A673 (cell line): ENCODE data around the gene SMIM10L2A. TPM values are rescaled to one million over a fixed set of nuclear protein-coding genes. Genes with fewer than 3 reads are reported as not detected.
A peak's percentile ranks its signal among the peaks of the same experiment; 100 is the strongest.

Source experiments
- BruUV-seq: library from RNA; stranded (reverse); fragments of 400-500 nt; replicated peaks from 2 replicates; lab custom pipeline; 2021; lab: Mats Ljungman, UMichigan
- CTCF ChIA-PET: fragments of 300-600 bp; sonication (Branson Sonifier 250); formaldehyde crosslinking; loops from one replicate; lab custom pipeline; 2022; ENCODE audit warnings: antibody characterized with exemption; lab: Charles Lee
- POLR2A ChIA-PET: fragments of 300-600 bp; sonication (Branson Sonifier 250); formaldehyde crosslinking; loops from one replicate; lab custom pipeline; 2022; ENCODE audit warnings: antibody characterized with exemption; ENCODE audit not compliant: low non-redundant PET; lab: Charles Lee
- DNase-seq: peaks from one replicate; pipeline ENCODE4 v3.0.0-alpha.2; 2015; ENCODE audit warnings: low spot score
- H3K27ac ChIP-seq: fragments of 200-600 bp; sonication (generic); 2 replicates; pipeline ENCODE4 v1.5.1; 2016; ENCODE audit warnings: mixed run types, low read depth, mild to moderate bottlenecking, mixed read lengths, antibody characterized with exemption, low read length; ENCODE audit not compliant: poor library complexity, severe bottlenecking
- H3K27me3 ChIP-seq: fragments of 200-600 bp; sonication (generic); replicated peaks from 2 replicates; pipeline ENCODE4 v1.6.1; 2017; ENCODE audit warnings: mixed run types, low read depth, mild to moderate bottlenecking, mixed read lengths, antibody characterized with exemption, low read length; ENCODE audit not compliant: insufficient read depth, poor library complexity
- H3K36me3 ChIP-seq: fragments of 200-600 bp; sonication (generic); 2 replicates; pipeline ENCODE4 v1.6.1; 2016; ENCODE audit warnings: mixed run types, mild to moderate bottlenecking, mixed read lengths, antibody characterized with exemption, low read length; ENCODE audit not compliant: insufficient read depth, poor library complexity, severe bottlenecking
- H3K4me1 ChIP-seq: fragments of 200-600 bp; sonication (generic); 2 replicates; pipeline ENCODE4 v1.6.1; 2017; ENCODE audit warnings: mixed run types, mild to moderate bottlenecking, mixed read lengths, antibody characterized with exemption, low read length; ENCODE audit not compliant: insufficient read depth, poor library complexity, severe bottlenecking
- H3K4me3 ChIP-seq: fragments of 200-600 bp; sonication (generic); 2 replicates; pipeline ENCODE4 v1.5.1; 2016; ENCODE audit warnings: low read depth, mixed run types, mild to moderate bottlenecking, mixed read lengths, low read length; ENCODE audit not compliant: poor library complexity, severe bottlenecking
- H3K9me3 ChIP-seq: fragments of 200-600 bp; sonication (generic); 2 replicates; pipeline ENCODE4 v1.6.1; 2016; ENCODE audit warnings: mixed run types, low read depth, mild to moderate bottlenecking, mixed read lengths, antibody characterized with exemption, low read length; ENCODE audit not compliant: poor library complexity, severe bottlenecking
- CTCF ChIP-seq: fragments of 300-800, 200-600 bp; sonication (generic); conservative IDR thresholded peaks from 2 replicates; pipeline ENCODE4 v1.5.1; 2017; ENCODE audit warnings: low read depth, mild to moderate bottlenecking, antibody characterized with exemption, low read length, moderate library complexity, mixed read lengths
- EZH2 ChIP-seq: fragments of 200-600 bp; sonication (generic); IDR thresholded peaks from 2 replicates; pipeline ENCODE4 v1.6.1; 2017; ENCODE audit warnings: borderline replicate concordance, low read depth, mild to moderate bottlenecking, mixed read lengths, antibody characterized with exemption, low read length; ENCODE audit not compliant: poor library complexity, severe bottlenecking
- intact Hi-C: fragments of 100-400 bp; cut with micrococcal nuclease; formaldehyde crosslinking; loops from one replicate; pipeline ENCODE4 v1.10.0; 2022; ENCODE audit not compliant: unreplicated experiment
- total RNA-seq: library from RNA; stranded (reverse); gene quantifications from 2 replicates; pipeline ENCODE4 v1.2.3, GENCODE V29; 2021

Gene SMIM10L2A
- total RNA-seq, 1 experiment from 2014 or later: 1.8 TPM

DNA sequence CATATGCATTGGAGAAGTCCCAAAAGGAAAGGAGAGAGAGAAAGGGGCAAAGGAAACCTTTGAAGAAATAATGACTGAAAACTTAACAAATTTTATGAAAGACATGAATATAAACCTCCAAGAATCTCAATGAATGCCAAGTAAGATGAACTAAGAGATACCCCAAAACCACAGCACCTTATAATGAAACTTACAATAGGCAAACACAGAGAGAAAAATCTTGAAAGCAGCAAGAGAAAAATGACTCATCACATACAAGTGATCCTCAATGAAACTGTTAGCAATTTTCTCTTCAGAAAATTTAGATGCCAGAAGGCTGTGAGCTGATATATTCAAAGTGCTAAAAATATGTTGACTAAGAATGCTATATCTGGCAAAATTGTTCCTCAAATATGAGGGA is 10.1 kb downstream of the SMIM10L2A start:
- H3K9me3 ChIP-seq: no peaks in the 10 kb centered on the region
- TF ChIP-seq CTCF (no peak), EZH2 (no peak)
- DNase-seq: no peak
- H3K36me3 ChIP-seq: no peaks in the 10 kb centered on the region
- ChIA-PET CTCF (interaction anchor here (0.5 kb wide), 1 partner anchor 224 kb away, joined by 3 read pairs; no protein-coding TSS in a partner anchor), POLR2A (no interaction called here)
- no peaks in the 10 kb centered on the region for H3K27me3 ChIP-seq
- H3K4me1 ChIP-seq: no peaks in the 10 kb centered on the region
- BruUV-seq: no TSS peak
- intact Hi-C loops: no loop called here
- H3K4me3 ChIP-seq: no peak overlapping the region
- H3K27ac ChIP-seq: no peak overlapping the region

GRCh38 chrX:135432453-135432852 is 10.7 kb downstream of the SMIM10L2A start:
- no peaks in the 10 kb centered on the region for H3K27me3 ChIP-seq
- no peak overlapping the region for H3K27ac ChIP-seq
- DNase-seq: no peak
- H3K4me3 ChIP-seq: no peak overlapping the region
- no peaks in the 10 kb centered on the region for H3K36me3 ChIP-seq
- no TSS peak for BruUV-seq
- intact Hi-C loops: no loop called here
- POLR2A ChIA-PET: no interaction called here
- TF ChIP-seq CTCF: no peak
- CTCF ChIA-PET: no interaction called here
- no peaks in the 10 kb centered on the region for H3K9me3 ChIP-seq
- no peaks in the 10 kb centered on the region for H3K4me1 ChIP-seq

- no peaks in the 10 kb centered on the region for H3K36me3 ChIP-seq
- intact Hi-C loops: no loop called here
- no peak for TF ChIP-seq CTCF
- no peak for TF ChIP-seq EZH2
- ChIA-PET POLR2A (no interaction called here), CTCF (no interaction called here)
- peak; percentile 38 for DNase-seq
- BruUV-seq: no TSS peak
- no peaks in the 10 kb centered on the region for H3K4me1 ChIP-seq
- H3K4me3 ChIP-seq: no peak overlapping the region
- H3K27ac ChIP-seq: no peak overlapping the region
- no peaks in the 10 kb centered on the region for H3K9me3 ChIP-seq
- no peaks in the 10 kb centered on the region for H3K27me3 ChIP-seq
Measured at GRCh38 chrX:135432881-135433521, 11.3 kb downstream of the SMIM10L2A start.
